Activated naive CD8-positive, alpha-beta T cell treated with anti-CD3 and anti-CD28 coated beads for 36 hours (primary cell): ENCODE measurements around the gene PRTG. TPM values are rescaled to one million over a fixed set of nuclear protein-coding genes. Genes with fewer than 3 reads are reported as not detected.
"Not testable (repeated sequence)": the region's sequence is repeated elsewhere in the genome, so short reads cannot be mapped to it uniquely, and the experiment has no call there.

Experiments
- DNase-seq: peaks from one replicate; pipeline ENCODE4 v3.0.0; 2021
- H3K27ac Mint-ChIP-seq: one replicate; pipeline ENCODE4 v1.8.0; 2022; ENCODE audit warnings: mild to moderate bottlenecking, moderate library complexity, mixed read lengths
- H3K27me3 Mint-ChIP-seq: one replicate; pipeline ENCODE4 v1.8.0; 2022; ENCODE audit warnings: mild to moderate bottlenecking, mixed read lengths
- H3K36me3 Mint-ChIP-seq: one replicate; pipeline ENCODE4 v1.8.0; 2021; ENCODE audit warnings: mild to moderate bottlenecking, mixed read lengths
- H3K4me1 Mint-ChIP-seq: one replicate; pipeline ENCODE4 v1.8.0; 2021; ENCODE audit warnings: mixed read lengths
- H3K4me3 Mint-ChIP-seq: one replicate; pipeline ENCODE4 v1.8.0; 2022; ENCODE audit warnings: mild to moderate bottlenecking, moderate library complexity, mixed read lengths
- H3K9me3 Mint-ChIP-seq: one replicate; pipeline ENCODE4 v1.8.0; 2022; ENCODE audit warnings: mixed read lengths
- total RNA-seq, 2 experiments: library from RNA; stranded (reverse); gene quantifications; one replicate each; pipeline ENCODE4 v1.2.3, GENCODE V29; 2021

Gene PRTG
- total RNA-seq, 2 experiments from 2014 or later = not detected

DNA sequence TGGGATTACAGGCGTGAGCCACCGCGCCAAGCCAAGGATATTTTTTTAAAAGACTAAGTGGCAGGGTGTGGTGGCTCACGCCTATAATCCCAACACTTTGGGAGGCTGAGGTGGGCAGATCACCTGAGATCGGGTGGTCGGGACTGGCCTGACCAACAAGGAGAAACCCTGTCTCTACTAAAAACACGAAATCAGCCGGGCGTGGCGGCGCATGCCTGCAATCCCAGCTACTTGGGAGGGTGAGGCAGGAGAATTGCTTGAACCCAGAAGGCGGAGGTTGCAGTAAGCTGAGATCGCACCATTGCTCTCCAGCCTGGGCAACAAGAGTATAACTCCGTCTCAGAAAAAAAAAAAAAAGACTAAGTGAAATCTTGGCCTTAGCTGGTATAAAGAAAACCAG, 49.8 kb downstream of the PRTG start:
- H3K27me3 Mint-ChIP-seq, H3K4me1 Mint-ChIP-seq, H3K9me3 Mint-ChIP-seq, H3K36me3 Mint-ChIP-seq, H3K27ac Mint-ChIP-seq, DNase-seq, H3K4me3 Mint-ChIP-seq: not testable (repeated sequence)

DNA sequence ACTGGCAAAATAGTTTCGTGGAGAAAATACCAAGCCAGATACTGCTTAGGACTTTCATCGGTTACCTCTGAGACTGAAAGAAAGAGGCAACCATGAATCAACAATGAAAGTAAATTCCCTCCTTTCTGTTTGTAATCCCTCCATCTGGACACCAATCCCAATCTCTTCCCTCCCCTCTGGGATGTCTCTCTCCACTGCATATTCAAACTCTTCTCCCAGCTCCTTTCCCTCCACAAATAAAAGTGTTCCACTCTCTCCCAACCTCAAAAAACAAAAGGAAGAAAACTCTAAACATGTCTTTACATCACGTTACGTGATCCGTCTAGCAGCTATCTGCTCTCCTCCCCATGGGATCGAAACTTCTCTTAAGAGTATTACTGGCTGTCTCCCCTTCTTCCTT, 55.2 kb downstream of the PRTG start:
- H3K4me3 Mint-ChIP-seq = no peak overlapping the region
- H3K27me3 Mint-ChIP-seq = no peaks in the 10 kb centered on the region
- H3K9me3 Mint-ChIP-seq = no peaks in the 10 kb centered on the region
- no peaks in the 10 kb centered on the region for H3K36me3 Mint-ChIP-seq
- H3K27ac Mint-ChIP-seq = no peak overlapping the region
- DNase-seq = no peak
- H3K4me1 Mint-ChIP-seq = peaks cover 5% of the 10 kb centered on the region

DNA sequence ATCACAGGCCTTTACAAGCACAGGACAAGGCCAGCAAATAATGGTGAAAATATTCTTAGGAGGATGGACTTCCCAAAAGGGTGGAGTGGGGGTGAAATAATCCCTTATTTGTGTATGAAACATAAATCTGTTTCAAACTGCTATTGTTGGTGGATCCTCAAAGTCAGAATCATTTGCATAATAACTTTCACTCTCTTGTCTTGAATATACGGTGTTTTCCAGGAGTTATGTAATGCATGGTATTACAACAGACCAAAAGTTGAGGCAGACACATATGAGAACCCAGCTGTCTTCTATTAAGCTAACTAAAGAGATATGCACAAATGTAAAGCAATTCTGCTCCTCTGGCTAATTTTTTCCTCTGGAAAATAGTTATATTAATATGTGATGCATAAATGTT, 57.7 kb downstream of the PRTG start:
- H3K27ac Mint-ChIP-seq = no peak overlapping the region
- H3K36me3 Mint-ChIP-seq = no peaks in the 10 kb centered on the region
- no peaks in the 10 kb centered on the region for H3K27me3 Mint-ChIP-seq
- H3K4me3 Mint-ChIP-seq = no peak overlapping the region
- H3K9me3 Mint-ChIP-seq = no peaks in the 10 kb centered on the region
- H3K4me1 Mint-ChIP-seq = peaks cover 5% of the 10 kb centered on the region
- no peak for DNase-seq

DNA sequence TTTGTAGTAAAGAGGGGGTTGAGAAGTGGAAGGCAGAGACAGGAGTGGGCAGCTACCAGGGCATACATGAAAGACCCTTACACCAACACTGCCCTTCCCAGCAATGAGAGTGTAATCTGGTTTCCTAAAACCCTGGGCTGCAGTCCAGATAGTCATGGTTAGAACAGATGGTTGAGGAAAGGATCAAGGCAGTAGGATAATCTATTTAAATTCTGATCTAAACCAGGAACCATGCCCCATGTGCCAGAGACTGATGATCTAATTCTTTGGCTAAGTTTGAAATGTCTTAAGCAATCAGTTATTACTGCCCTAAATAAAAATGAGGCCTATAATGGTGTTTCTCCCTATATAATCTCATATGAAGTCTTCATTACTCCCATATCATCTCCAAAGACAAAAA, 59.6 kb downstream of the PRTG start:
- Mint-ChIP-seq H3K36me3 (no peaks in the 10 kb centered on the region), H3K27me3 (no peaks in the 10 kb centered on the region), H3K4me3 (no peak overlapping the region), H3K27ac (no peak overlapping the region), H3K9me3 (no peaks in the 10 kb centered on the region), H3K4me1 (peaks cover 5% of the 10 kb centered on the region)
- no peak for DNase-seq

DNA sequence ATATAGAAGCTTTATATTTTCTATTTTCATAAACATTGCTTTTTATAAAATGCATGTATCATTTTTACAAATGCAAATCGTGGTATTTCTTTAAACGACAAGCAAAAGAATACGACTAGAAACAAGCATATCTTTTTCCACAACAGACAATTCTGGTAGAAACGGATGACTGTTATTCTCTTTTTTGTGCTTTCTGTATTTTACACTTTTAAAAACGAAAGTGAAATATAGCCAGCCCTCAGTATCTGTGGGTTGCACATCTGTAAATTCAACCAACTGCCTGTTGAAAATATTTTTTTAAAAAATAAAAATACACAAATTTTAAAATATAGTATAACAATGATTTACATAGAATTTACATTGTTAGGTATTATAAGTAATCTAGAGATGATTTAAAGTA, 61.3 kb downstream of the PRTG start:
- Mint-ChIP-seq H3K4me1 (peaks cover 5% of the 10 kb centered on the region), H3K36me3 (no peaks in the 10 kb centered on the region), H3K27ac (no peak overlapping the region), H3K4me3 (no peak overlapping the region), H3K27me3 (no peaks in the 10 kb centered on the region), H3K9me3 (no peaks in the 10 kb centered on the region)
- no peak for DNase-seq

DNA sequence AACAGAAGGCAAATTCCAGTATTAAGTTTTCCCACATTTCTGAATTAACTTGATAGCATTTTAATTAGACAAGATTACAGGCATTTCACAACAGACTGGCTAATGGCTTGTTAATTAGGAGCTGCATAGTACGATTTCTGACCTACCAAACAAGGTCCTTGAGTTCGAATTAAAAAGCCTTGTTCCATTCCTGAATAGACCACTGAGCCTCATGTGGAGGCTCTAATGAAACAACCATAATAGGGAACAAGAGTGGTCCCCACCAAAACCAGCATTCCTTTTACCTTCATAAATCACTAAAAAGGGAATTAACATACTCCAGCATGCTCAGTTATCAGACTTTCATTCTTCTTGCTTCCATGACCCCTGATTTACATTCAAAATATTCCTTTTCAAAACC, 66.4 kb downstream of the PRTG start:
- Mint-ChIP-seq H3K4me1 (no peaks in the 10 kb centered on the region), H3K9me3 (no peaks in the 10 kb centered on the region)

DNA sequence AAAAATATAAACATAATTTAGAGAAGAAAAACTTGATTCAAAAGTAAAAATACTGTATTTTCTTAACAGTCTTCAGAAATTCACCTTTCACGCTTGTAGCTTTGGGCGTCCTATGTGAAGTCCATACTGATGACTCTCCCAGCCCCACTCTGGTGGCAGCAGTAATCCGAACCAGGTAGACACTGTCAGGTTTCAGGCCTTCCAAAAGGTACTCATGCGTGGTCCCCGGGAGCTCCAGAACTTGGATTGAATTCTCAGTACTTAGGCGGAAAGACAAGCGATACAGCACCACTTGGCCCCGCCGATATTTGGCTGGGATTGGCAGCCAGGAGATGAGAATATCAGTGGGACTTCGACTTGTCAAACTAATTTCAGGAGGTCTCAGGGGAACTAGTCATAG, 69.7 kb downstream of the PRTG start:
- no peak overlapping the region for H3K4me3 Mint-ChIP-seq
- no peak for DNase-seq
- H3K9me3 Mint-ChIP-seq = no peaks in the 10 kb centered on the region
- peaks cover 6% of the 10 kb centered on the region for H3K27me3 Mint-ChIP-seq
- H3K27ac Mint-ChIP-seq = no peak overlapping the region
- H3K4me1 Mint-ChIP-seq = no peaks in the 10 kb centered on the region
- H3K36me3 Mint-ChIP-seq = no peaks in the 10 kb centered on the region

More for the DNA sequence above, 66.4 kb downstream of the PRTG start:
- Mint-ChIP-seq H3K36me3 (no peaks in the 10 kb centered on the region), H3K27ac (no peak overlapping the region), H3K27me3 (peaks cover 4% of the 10 kb centered on the region), H3K4me3 (no peak overlapping the region)
- DNase-seq = no peak

DNA sequence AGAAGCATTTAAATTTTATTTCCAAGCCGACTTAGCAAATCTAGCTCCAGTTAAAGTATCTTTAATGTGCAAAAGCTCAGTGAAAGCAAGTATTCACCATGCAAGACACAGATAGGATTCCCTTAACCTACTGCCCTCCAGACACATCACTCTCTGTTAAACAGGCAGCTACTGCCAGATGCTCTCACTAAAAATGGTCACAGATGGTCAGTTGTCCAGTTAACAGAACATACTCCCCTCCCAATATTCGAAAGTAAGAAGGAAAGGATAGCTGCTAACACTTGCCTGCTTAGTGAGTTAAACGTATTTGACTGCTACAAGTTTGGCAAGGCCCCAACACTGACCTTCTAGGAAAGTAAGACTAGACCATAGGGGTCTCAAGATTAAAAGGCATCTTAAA, 73.7 kb downstream of the PRTG start:
- Mint-ChIP-seq H3K4me3 (no peak overlapping the region), H3K27me3 (peaks cover 9% of the 10 kb centered on the region), H3K9me3 (no peaks in the 10 kb centered on the region), H3K36me3 (no peaks in the 10 kb centered on the region), H3K4me1 (no peaks in the 10 kb centered on the region), H3K27ac (no peak overlapping the region)
- DNase-seq = no peak

DNA sequence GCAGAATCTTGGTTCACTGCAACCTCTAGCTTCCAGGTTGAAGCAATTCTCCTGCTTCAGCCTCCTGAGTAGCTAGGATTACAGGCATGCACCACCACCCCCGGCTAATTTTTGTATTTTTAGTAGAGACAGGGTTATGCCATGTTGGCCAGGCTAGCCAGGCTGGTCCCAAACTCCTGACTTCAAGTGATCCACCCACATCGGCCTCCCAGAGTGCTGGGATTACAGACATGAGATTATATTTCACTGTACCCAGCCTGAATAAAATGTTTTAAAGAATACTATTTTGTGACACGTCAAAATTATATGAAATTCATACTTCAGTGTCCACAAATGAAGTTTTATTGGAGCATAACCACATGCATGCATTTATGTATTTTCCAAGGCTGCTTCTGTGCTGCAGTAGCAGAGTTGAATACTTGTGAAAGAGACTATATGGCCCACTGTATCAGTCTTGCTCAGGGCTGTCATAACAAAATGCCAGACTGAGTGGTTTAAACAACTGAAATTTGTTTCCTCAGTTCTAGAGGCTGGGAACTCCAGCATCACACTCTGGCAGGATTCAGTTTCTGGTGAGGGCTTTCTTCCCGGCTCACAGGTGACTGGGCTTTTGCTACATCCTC, 77.2 kb downstream of the PRTG start:
- Mint-ChIP-seq H3K4me1 (peaks cover 5% of the 10 kb centered on the region), H3K9me3 (no peaks in the 10 kb centered on the region), H3K4me3 (no peak overlapping the region), H3K27me3 (peaks cover 4% of the 10 kb centered on the region), H3K36me3 (no peaks in the 10 kb centered on the region), H3K27ac (no peak overlapping the region)
- DNase-seq = no peak

DNA sequence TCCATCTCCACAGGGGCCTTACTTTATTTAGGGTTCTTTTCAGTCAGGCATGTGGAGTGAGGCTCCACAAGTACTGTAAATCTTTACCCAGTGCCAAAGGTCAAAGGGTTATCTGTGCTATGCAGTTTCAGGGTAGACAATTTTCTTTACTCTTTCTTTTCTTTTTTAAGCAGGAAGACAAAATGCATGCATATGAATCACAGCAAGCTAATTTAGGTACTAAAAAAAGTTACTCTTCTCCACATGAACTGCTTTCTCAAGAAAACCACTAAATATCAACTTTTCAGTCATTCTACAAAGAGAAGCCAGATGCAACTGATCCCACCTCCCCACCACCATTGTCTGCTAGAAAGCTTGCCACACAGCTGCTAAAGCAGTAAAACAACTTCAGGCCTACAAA, 81.5 kb downstream of the PRTG start:
- no peak overlapping the region for H3K4me3 Mint-ChIP-seq
- no peak overlapping the region for H3K27ac Mint-ChIP-seq

DNA sequence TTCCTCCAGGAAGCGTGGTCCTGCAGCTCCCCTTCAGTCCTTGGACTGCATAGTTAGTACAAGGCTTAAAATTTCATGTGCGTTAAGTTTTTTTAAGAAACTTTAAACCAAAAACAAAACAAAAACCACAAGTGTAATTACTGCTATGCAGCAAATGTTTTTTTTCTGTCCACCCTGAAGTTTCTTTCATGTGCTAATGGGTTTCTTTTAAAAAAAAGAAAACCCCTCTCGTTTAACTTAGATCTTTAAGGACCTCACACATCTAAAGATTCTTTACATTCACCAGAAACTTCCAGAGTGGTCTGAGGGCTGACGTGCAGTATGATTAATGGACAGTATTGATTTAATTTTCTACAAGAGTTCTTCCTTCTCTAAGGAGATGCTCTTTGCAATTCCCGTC, 82.8 kb downstream of the PRTG start:
- Mint-ChIP-seq H3K9me3 (no peaks in the 10 kb centered on the region), H3K27me3 (no peaks in the 10 kb centered on the region), H3K27ac (no peak overlapping the region), H3K36me3 (no peaks in the 10 kb centered on the region), H3K4me3 (no peak overlapping the region), H3K4me1 (peaks cover 5% of the 10 kb centered on the region)
- DNase-seq = no peak

More for the DNA sequence above, 81.5 kb downstream of the PRTG start:
- DNase-seq = no peak
- Mint-ChIP-seq H3K27me3 (no peaks in the 10 kb centered on the region), H3K4me1 (peaks cover 5% of the 10 kb centered on the region), H3K9me3 (no peaks in the 10 kb centered on the region), H3K36me3 (no peaks in the 10 kb centered on the region)

DNA sequence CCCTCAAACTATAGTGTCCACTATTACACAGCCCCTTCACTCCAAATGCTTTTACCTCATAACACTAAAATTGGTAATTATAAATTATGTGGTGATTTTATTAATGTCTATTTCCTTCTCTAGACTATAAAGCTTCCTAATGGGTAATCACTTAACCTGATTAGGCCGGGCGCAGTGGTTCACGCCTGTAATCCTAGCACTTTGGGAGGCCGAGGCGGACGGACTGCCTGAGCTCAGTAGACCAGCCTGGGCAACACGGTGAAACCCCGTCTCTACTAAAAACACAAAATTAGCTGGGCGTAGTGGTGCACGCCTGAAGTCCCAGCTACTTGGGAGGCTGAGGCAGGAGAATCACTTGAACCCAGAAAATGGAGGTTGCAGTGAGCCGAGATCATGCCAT, 83.5 kb downstream of the PRTG start:
- no peaks in the 10 kb centered on the region for H3K27me3 Mint-ChIP-seq
- no peak overlapping the region for H3K4me3 Mint-ChIP-seq
- DNase-seq = no peak
- no peaks in the 10 kb centered on the region for H3K36me3 Mint-ChIP-seq
- no peak overlapping the region for H3K27ac Mint-ChIP-seq
- H3K4me1 Mint-ChIP-seq = peaks cover 5% of the 10 kb centered on the region
- H3K9me3 Mint-ChIP-seq = no peaks in the 10 kb centered on the region

DNA sequence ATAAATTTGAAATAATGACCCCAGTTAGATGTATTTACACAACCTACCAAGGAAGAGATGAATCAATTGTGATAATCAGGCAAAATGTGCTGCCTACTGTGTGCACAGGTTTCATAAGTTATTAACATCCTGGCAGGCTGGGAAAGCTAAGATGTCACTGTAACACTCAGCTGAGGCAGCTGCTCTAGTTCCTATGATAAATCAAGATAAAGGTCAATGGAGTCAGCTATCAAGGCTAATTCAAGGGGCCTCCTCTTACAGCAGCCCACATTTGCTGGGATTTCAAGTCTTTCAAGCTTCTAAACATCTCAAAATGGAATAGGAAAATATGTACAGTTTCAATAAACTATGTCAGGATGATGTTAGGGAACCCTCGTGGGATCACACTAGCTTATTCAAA, 84.1 kb downstream of the PRTG start:
- Mint-ChIP-seq H3K27me3 (peaks cover 2% of the 10 kb centered on the region), H3K4me1 (peaks cover 5% of the 10 kb centered on the region), H3K27ac (no peak overlapping the region)

DNA sequence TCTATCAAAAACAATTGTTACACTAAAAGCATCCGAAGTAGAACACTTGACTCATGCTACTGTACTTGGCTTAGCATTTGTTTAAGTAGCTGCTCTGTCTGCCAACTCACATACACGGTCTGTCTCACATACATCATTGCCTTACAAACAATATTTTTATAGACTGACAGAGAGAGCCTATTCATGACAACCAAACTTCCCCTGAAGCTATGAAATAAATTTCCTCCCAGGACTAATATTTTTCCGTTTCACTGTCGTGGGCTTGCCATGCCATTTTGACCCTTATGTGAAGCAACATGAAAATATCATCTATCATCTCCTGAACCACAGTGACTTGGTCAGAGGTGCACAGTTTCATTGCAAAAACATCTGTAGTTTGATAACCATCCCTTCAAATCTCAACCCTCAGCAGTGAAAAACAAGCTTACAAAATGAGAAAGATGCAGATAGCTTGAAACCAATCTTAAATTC, 88.4 kb downstream of the PRTG start:
- peaks cover 4% of the 10 kb centered on the region for H3K27me3 Mint-ChIP-seq
- H3K36me3 Mint-ChIP-seq = no peaks in the 10 kb centered on the region
- no peak for DNase-seq
- no peaks in the 10 kb centered on the region for H3K4me1 Mint-ChIP-seq
- no peak overlapping the region for H3K27ac Mint-ChIP-seq
- no peaks in the 10 kb centered on the region for H3K9me3 Mint-ChIP-seq
- no peak overlapping the region for H3K4me3 Mint-ChIP-seq

More for the DNA sequence above, 84.1 kb downstream of the PRTG start:
- no peak for DNase-seq
- no peaks in the 10 kb centered on the region for H3K9me3 Mint-ChIP-seq
- H3K4me3 Mint-ChIP-seq = no peak overlapping the region
- no peaks in the 10 kb centered on the region for H3K36me3 Mint-ChIP-seq

DNA sequence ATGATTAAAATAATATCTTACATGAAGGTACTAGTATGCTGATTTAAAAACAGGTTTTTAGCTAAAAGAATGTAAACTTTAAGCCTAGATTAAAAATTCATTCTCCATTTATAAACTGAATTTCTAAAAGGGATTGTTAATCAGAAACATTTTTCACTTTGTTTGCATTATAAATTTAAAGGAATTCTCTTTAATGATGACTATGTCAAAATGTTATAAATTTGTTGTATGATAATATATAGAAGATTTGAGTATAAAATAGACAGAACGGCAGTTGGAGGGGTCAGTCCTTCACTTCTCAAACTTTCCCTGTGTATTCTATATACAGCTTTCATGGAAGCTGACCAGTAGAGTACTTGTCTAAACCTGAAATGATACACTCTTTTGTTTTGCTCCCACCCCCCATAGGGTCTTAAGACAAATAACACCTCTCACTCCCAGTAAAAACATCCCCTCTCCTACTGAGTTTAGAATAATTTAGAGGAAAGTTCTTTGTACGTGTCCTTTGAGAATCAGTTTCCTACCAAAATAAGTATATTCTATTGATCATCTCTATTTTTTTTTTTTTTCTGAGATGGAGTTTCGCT, 90.0 kb downstream of the PRTG start:
- no peak overlapping the region for H3K4me3 Mint-ChIP-seq
- DNase-seq = no peak

DNA sequence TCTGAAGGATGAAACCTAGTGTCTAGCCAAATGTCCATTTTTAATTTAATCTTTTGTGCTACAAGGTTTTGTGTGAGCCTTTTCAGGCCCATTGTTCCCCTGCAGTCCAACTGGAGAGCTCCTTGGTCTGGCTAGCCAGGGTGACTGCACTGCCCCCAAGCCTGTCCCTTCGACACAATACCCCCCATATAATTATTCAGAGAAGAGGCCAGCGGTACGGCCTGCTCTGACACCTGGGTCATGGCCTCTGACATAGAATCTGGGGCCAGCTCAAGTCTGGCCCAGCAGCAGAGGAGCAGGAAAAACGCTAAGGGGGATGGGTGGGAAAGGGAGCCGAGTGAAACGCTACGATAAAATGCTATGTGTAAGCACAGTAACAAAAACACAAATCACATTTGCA, 90.6 kb downstream of the PRTG start:
- Mint-ChIP-seq H3K9me3 (no peaks in the 10 kb centered on the region), H3K27ac (no peak overlapping the region), H3K4me3 (no peak overlapping the region), H3K36me3 (no peaks in the 10 kb centered on the region), H3K27me3 (peaks cover 4% of the 10 kb centered on the region), H3K4me1 (no peaks in the 10 kb centered on the region)
- no peak for DNase-seq

More for the DNA sequence above, 90.0 kb downstream of the PRTG start:
- Mint-ChIP-seq H3K4me1 (no peaks in the 10 kb centered on the region), H3K27ac (no peak overlapping the region), H3K36me3 (no peaks in the 10 kb centered on the region), H3K27me3 (peaks cover 4% of the 10 kb centered on the region), H3K9me3 (no peaks in the 10 kb centered on the region)
